HEK293 (cell line): Measurements from ENCODE around the gene TECPR2.

Experiments
- CTCF ChIA-PET: fragments of 350-600 bp; formaldehyde crosslinking; extraction: SDS; loops from one replicate; lab custom pipeline; 2021; ENCODE audit warnings: antibody characterized with exemption; lab: Yijun Ruan, JAX
- POLR2A ChIA-PET: fragments of 300-600 bp; formaldehyde crosslinking; extraction: SDS; loops from one replicate; lab custom pipeline; 2020; ENCODE audit warnings: antibody characterized with exemption, inconsistent platforms; lab: Yijun Ruan, JAX
- H3K27ac ChIP-seq: fragments of 200-500 bp; sonication (Bioruptor generic); 2 replicates; pipeline ENCODE4 v1.5.1; 2014; ENCODE audit warnings: low read depth, low read length, control low read depth, inconsistent platforms; ENCODE audit errors: extremely low read depth
- H3K36me3 ChIP-seq, 2 experiments: fragments of 200-500 bp in 1 of 2; sonication (Bioruptor generic) in 1 of 2; 1 replicate in 1 of 2; 2 replicates in 1 of 2; pipeline ENCODE4 v1.5.1; 2014 to 2017; ENCODE audit warnings: inconsistent platforms in 2 of 2, low read length in 2 of 2; ENCODE audit not compliant: control insufficient read depth in 2 of 2, insufficient read depth in 1 of 2
- H3K4me1 ChIP-seq: fragments of 200-500 bp; sonication (Bioruptor generic); 2 replicates; pipeline ENCODE4 v1.5.1; 2014; ENCODE audit warnings: mild to moderate bottlenecking, low read length, inconsistent platforms; ENCODE audit not compliant: control insufficient read depth, insufficient read depth
- H3K4me3 ChIP-seq: 2 replicates; pipeline ENCODE4 v1.5.1; 2011; ENCODE audit warnings: low read depth, mild to moderate bottlenecking, control low read depth, low read length, moderate library complexity
- H3K9me3 ChIP-seq: fragments of 200-500 bp; sonication (Bioruptor generic); 2 replicates; pipeline ENCODE4 v1.5.1; 2014; ENCODE audit warnings: low read depth, low read length, inconsistent platforms; ENCODE audit not compliant: control insufficient read depth, insufficient read depth
- BCL11A ChIP-seq: fragments of 450-650 bp; formaldehyde crosslinking; IDR thresholded peaks from 2 replicates; pipeline ENCODE4 v1.5.1; 2016; ENCODE audit warnings: low read depth, missing biosample characterization, missing genetic modification characterization
- BCL11B ChIP-seq: fragments of 450-650 bp; formaldehyde crosslinking; IDR thresholded peaks from 2 replicates; pipeline ENCODE4 v1.5.1; 2016; ENCODE audit warnings: low read depth, missing biosample characterization, missing genetic modification characterization
- GLIS2 ChIP-seq: fragments of 450-650 bp; formaldehyde crosslinking; IDR thresholded peaks from 2 replicates; pipeline ENCODE4 v1.5.1; 2016; ENCODE audit warnings: missing biosample characterization, missing genetic modification characterization
- KLF16 ChIP-seq: fragments of 450-650 bp; formaldehyde crosslinking; IDR thresholded peaks from 2 replicates; pipeline ENCODE4 v1.5.1; 2017; ENCODE audit warnings: missing biosample characterization, missing genetic modification characterization
- KLF7 ChIP-seq: fragments of 450-650 bp; formaldehyde crosslinking; IDR thresholded peaks from 2 replicates; pipeline ENCODE4 v1.5.1; 2016; ENCODE audit warnings: missing biosample characterization, missing genetic modification characterization, borderline replicate concordance
- KLF8 ChIP-seq: fragments of 450-650 bp; formaldehyde crosslinking; IDR thresholded peaks from 2 replicates; pipeline ENCODE4 v1.5.1; 2016; ENCODE audit warnings: missing biosample characterization, missing genetic modification characterization
- PRDM1 ChIP-seq: fragments of 450-650 bp; formaldehyde crosslinking; IDR thresholded peaks from 2 replicates; pipeline ENCODE4; 2016; ENCODE audit warnings: missing biosample characterization, missing genetic modification characterization
- ZBTB20 ChIP-seq: fragments of 450-650 bp; formaldehyde crosslinking; IDR thresholded peaks from 2 replicates; pipeline ENCODE4 v1.5.1; 2016; ENCODE audit warnings: missing biosample characterization, missing genetic modification characterization
- ZNF121 ChIP-seq: fragments of 450-650 bp; formaldehyde crosslinking; IDR thresholded peaks from 2 replicates; pipeline ENCODE4 v1.5.1; 2016; ENCODE audit warnings: missing biosample characterization, missing genetic modification characterization
- ZNF16 ChIP-seq: fragments of 450-650 bp; formaldehyde crosslinking; IDR thresholded peaks from 2 replicates; pipeline ENCODE4 v1.5.1; 2016; ENCODE audit warnings: low read depth, missing biosample characterization, missing genetic modification characterization
- ZNF169 ChIP-seq: fragments of 450-650 bp; formaldehyde crosslinking; IDR thresholded peaks from 2 replicates; pipeline ENCODE4 v1.5.1; 2016; ENCODE audit warnings: missing biosample characterization, missing genetic modification characterization
- ZNF175 ChIP-seq: fragments of 450-650 bp; formaldehyde crosslinking; IDR thresholded peaks from 2 replicates; pipeline ENCODE4 v1.5.1; 2016; ENCODE audit warnings: missing biosample characterization, missing genetic modification characterization
- ZNF184 ChIP-seq: fragments of 450-650 bp; IDR thresholded peaks from 2 replicates; pipeline ENCODE4 v1.5.1; 2018; ENCODE audit warnings: missing biosample characterization, mild to moderate bottlenecking, missing genetic modification characterization
- ZNF266 ChIP-seq: fragments of 450-650 bp; formaldehyde crosslinking; IDR thresholded peaks from 2 replicates; pipeline ENCODE4 v1.5.1; 2016; ENCODE audit warnings: missing biosample characterization, missing genetic modification characterization, low read depth
- ZNF335 ChIP-seq: fragments of 450-650 bp; formaldehyde crosslinking; conservative IDR thresholded peaks from 2 replicates; pipeline ENCODE4 v1.5.1; 2016; ENCODE audit warnings: missing biosample characterization, missing genetic modification characterization
- ZNF341 ChIP-seq: fragments of 450-650 bp; formaldehyde crosslinking; IDR thresholded peaks from 2 replicates; pipeline ENCODE4; 2016; ENCODE audit warnings: low read depth, missing biosample characterization, missing genetic modification characterization
- ZNF366 ChIP-seq: fragments of 450-650 bp; formaldehyde crosslinking; conservative IDR thresholded peaks from 2 replicates; pipeline ENCODE4 v1.5.1; 2016; ENCODE audit warnings: missing biosample characterization, missing genetic modification characterization
- ZNF501 ChIP-seq: fragments of 450-650 bp; formaldehyde crosslinking; IDR thresholded peaks from 2 replicates; pipeline ENCODE4 v1.5.1; 2016; ENCODE audit warnings: missing biosample characterization, missing genetic modification characterization
- ZNF555 ChIP-seq: fragments of 450-650 bp; formaldehyde crosslinking; conservative IDR thresholded peaks from 2 replicates; pipeline ENCODE4 v1.5.1; 2017; ENCODE audit warnings: missing biosample characterization, mild to moderate bottlenecking, missing genetic modification characterization, inconsistent platforms
- ZNF624 ChIP-seq: fragments of 450-650 bp; formaldehyde crosslinking; IDR thresholded peaks from 2 replicates; pipeline ENCODE4 v1.5.1; 2017; ENCODE audit warnings: missing biosample characterization, missing genetic modification characterization
- ZNF707 ChIP-seq: fragments of 450-650 bp; formaldehyde crosslinking; IDR thresholded peaks from 2 replicates; pipeline ENCODE4 v1.5.1; 2016; ENCODE audit warnings: missing biosample characterization, missing genetic modification characterization
- ZNF791 ChIP-seq: fragments of 450-650 bp; formaldehyde crosslinking; IDR thresholded peaks from 2 replicates; pipeline ENCODE4 v1.5.1; 2016; ENCODE audit warnings: missing biosample characterization, missing genetic modification characterization
- ZNF792 ChIP-seq: fragments of 450-650 bp; formaldehyde crosslinking; IDR thresholded peaks from 2 replicates; pipeline ENCODE4 v1.5.1; 2016; ENCODE audit warnings: missing biosample characterization, missing genetic modification characterization
- ZNF837 ChIP-seq: fragments of 450-650 bp; formaldehyde crosslinking; IDR thresholded peaks from 2 replicates; pipeline ENCODE4 v1.5.1; 2016; ENCODE audit warnings: missing biosample characterization, missing genetic modification characterization
- TF ChIP-seq, protein P1 (sequence below): fragments of 450-650 bp; formaldehyde crosslinking; IDR thresholded peaks from 2 replicates; pipeline ENCODE4 v1.5.1; 2016; ENCODE audit warnings: missing biosample characterization, missing genetic modification characterization
- TF ChIP-seq, protein P2 (sequence below): fragments of 450-650 bp; formaldehyde crosslinking; optimal IDR thresholded peaks from 2 replicates; pipeline ENCODE3; 2016; ENCODE audit warnings: missing biosample characterization, mild to moderate bottlenecking, missing genetic modification characterization
- TF ChIP-seq, protein P3 (sequence below): fragments of 450-650 bp; formaldehyde crosslinking; IDR thresholded peaks from 2 replicates; pipeline ENCODE4 v1.5.1; 2016; ENCODE audit warnings: missing biosample characterization, missing genetic modification characterization, borderline replicate concordance
- TF ChIP-seq, protein P4 (sequence below): fragments of 450-650 bp; formaldehyde crosslinking; IDR thresholded peaks from 2 replicates; pipeline ENCODE4 v1.5.1; 2016; ENCODE audit warnings: missing biosample characterization, missing genetic modification characterization

The TECPR2 gene

DNA sequence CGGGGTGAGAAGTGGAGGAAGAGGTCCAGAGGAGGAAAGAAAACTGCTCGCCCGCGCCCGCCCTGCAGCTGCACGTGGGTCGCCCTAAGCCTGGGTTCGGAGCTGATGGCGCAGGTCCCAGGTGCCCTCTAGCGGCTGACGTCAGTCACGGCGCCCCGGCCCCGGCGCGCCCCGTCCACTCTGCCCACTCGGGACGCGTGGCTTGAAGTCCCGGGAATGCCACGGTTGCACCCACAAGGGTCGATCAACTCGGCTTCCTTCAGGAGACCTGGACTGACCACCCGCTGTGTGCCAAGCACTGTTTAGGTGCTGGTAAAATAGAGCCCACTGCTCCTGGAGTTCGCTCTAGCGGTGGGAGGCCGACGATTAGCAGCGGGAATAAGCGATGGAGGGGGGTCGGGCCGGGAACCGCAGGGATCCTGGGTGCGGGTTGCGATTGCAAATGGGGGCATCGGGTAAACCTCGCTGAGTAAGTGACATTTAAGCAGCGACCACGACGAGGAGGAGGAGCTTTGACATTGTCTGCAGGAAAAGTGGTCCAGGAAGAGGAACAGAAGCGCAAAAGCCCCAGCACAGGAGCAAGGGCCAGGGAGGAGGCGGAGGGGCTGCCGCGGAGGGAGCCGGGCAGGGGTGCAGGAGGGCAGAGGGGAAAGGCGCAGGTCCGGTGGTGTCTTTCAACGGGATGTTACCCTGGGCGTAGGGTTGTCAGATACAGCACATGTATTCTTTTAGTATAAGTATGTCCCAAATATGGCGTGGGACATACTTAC, 48.3 kb upstream of the TECPR2 start:
- Histone ChIP-seq H3K4me1 (peaks cover 13% of the 10 kb centered on the region), H3K36me3 (no peaks in the 10 kb centered on the region), H3K4me3 (peak overlapping the region; percentile 64), H3K9me3 (no peaks in the 10 kb centered on the region), H3K27ac (no peak overlapping the region; the same call in 1 of the 2 replicates)
- CTCF ChIA-PET, result interaction anchor here (0.5 to 2.4 kb wide), 26 partner anchors 9 to 1898 kb away, joined by 3 to 18 read pairs (median 4); partner anchors contain the start of gene MOK
- POLR2A ChIA-PET, result interaction anchor here (0.5 to 1.1 kb wide), 3 partner anchors 10 to 228 kb away, joined by 3 to 4 read pairs (median 4); partner anchors contain the start of gene MOK
- no peak for TF ChIP-seq ZNF169 (tag by site-specific recombination)
- TF ChIP-seq PRDM1 (tag by site-specific recombination), result no peak
- TF ChIP-seq ZNF184, result no peak
- TF ChIP-seq ZBTB20 (tag by site-specific recombination), result peak; percentile 57; the same call in 1 of the 2 replicates
- peak; percentile 84; the same call in 1 of the 2 replicates for TF ChIP-seq KLF8 (tag by site-specific recombination)
- no peak for TF ChIP-seq ZNF121 (tag by site-specific recombination)
- no peak for TF ChIP-seq ZNF837 (tag by site-specific recombination)
- TF ChIP-seq ZNF16 (tag by site-specific recombination), result no peak
- TF ChIP-seq, protein P1, sequence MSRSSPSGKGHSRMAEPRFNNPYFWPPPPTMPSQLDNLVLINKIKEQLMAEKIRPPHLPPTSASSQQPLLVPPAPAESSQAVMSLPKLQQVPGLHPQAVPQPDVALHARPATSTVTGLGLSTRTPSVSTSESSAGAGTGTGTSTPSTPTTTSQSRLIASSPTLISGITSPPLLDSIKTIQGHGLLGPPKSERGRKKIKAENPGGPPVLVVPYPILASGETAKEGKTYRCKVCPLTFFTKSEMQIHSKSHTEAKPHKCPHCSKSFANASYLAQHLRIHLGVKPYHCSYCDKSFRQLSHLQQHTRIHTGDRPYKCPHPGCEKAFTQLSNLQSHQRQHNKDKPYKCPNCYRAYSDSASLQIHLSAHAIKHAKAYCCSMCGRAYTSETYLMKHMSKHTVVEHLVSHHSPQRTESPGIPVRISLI (tag by site-specific recombination), result no peak
- TF ChIP-seq ZNF555 (tag by site-specific recombination), result no peak
- peak; percentile 60; the same call in 1 of the 2 replicates for TF ChIP-seq BCL11B (tag by site-specific recombination)
- no peak for TF ChIP-seq ZNF175 (tag by site-specific recombination)
- TF ChIP-seq, protein P2, sequence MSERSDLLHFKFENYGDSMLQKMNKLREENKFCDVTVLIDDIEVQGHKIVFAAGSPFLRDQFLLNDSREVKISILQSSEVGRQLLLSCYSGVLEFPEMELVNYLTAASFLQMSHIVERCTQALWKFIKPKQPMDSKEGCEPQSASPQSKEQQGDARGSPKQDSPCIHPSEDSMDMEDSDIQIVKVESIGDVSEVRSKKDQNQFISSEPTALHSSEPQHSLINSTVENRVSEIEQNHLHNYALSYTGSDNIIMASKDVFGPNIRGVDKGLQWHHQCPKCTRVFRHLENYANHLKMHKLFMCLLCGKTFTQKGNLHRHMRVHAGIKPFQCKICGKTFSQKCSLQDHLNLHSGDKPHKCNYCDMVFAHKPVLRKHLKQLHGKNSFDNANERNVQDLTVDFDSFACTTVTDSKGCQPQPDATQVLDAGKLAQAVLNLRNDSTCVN (tag by site-specific recombination), result peak; percentile 66
- no peak for TF ChIP-seq ZNF707 (tag by site-specific recombination)
- TF ChIP-seq KLF16, result no peak; the same call in none of the 2 replicates
- TF ChIP-seq GLIS2 (tag by site-specific recombination), result peak; percentile 88
- TF ChIP-seq BCL11A (tag by site-specific recombination), result peak; percentile 53; the same call in 1 of the 2 replicates
- TF ChIP-seq, protein P3, sequence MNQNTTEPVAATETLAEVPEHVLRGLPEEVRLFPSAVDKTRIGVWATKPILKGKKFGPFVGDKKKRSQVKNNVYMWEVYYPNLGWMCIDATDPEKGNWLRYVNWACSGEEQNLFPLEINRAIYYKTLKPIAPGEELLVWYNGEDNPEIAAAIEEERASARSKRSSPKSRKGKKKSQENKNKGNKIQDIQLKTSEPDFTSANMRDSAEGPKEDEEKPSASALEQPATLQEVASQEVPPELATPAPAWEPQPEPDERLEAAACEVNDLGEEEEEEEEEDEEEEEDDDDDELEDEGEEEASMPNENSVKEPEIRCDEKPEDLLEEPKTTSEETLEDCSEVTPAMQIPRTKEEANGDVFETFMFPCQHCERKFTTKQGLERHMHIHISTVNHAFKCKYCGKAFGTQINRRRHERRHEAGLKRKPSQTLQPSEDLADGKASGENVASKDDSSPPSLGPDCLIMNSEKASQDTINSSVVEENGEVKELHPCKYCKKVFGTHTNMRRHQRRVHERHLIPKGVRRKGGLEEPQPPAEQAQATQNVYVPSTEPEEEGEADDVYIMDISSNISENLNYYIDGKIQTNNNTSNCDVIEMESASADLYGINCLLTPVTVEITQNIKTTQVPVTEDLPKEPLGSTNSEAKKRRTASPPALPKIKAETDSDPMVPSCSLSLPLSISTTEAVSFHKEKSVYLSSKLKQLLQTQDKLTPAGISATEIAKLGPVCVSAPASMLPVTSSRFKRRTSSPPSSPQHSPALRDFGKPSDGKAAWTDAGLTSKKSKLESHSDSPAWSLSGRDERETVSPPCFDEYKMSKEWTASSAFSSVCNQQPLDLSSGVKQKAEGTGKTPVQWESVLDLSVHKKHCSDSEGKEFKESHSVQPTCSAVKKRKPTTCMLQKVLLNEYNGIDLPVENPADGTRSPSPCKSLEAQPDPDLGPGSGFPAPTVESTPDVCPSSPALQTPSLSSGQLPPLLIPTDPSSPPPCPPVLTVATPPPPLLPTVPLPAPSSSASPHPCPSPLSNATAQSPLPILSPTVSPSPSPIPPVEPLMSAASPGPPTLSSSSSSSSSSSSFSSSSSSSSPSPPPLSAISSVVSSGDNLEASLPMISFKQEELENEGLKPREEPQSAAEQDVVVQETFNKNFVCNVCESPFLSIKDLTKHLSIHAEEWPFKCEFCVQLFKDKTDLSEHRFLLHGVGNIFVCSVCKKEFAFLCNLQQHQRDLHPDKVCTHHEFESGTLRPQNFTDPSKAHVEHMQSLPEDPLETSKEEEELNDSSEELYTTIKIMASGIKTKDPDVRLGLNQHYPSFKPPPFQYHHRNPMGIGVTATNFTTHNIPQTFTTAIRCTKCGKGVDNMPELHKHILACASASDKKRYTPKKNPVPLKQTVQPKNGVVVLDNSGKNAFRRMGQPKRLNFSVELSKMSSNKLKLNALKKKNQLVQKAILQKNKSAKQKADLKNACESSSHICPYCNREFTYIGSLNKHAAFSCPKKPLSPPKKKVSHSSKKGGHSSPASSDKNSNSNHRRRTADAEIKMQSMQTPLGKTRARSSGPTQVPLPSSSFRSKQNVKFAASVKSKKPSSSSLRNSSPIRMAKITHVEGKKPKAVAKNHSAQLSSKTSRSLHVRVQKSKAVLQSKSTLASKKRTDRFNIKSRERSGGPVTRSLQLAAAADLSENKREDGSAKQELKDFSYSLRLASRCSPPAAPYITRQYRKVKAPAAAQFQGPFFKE (tag by site-specific recombination), result no peak
- TF ChIP-seq ZNF266, result no peak
- TF ChIP-seq ZNF624 (tag by site-specific recombination), result no peak
- TF ChIP-seq ZNF791 (tag by site-specific recombination), result no peak
- TF ChIP-seq ZNF501 (tag by site-specific recombination), result peak; percentile 92
- TF ChIP-seq ZNF341 (tag by site-specific recombination), result peak; percentile 53; the same call in 1 of the 2 replicates
- peak; percentile 78 for TF ChIP-seq ZNF335 (tag by site-specific recombination)
- TF ChIP-seq ZNF792 (tag by site-specific recombination), result 0 out of 2 replicates have a peak, but pooled peaks have one; percentile 38
- 0 out of 2 replicates have a peak, but pooled peaks have one; percentile 48 for TF ChIP-seq KLF7 (tag by site-specific recombination)
- TF ChIP-seq ZNF366 (tag by site-specific recombination), result peak; percentile 73
- TF ChIP-seq, protein P4, sequence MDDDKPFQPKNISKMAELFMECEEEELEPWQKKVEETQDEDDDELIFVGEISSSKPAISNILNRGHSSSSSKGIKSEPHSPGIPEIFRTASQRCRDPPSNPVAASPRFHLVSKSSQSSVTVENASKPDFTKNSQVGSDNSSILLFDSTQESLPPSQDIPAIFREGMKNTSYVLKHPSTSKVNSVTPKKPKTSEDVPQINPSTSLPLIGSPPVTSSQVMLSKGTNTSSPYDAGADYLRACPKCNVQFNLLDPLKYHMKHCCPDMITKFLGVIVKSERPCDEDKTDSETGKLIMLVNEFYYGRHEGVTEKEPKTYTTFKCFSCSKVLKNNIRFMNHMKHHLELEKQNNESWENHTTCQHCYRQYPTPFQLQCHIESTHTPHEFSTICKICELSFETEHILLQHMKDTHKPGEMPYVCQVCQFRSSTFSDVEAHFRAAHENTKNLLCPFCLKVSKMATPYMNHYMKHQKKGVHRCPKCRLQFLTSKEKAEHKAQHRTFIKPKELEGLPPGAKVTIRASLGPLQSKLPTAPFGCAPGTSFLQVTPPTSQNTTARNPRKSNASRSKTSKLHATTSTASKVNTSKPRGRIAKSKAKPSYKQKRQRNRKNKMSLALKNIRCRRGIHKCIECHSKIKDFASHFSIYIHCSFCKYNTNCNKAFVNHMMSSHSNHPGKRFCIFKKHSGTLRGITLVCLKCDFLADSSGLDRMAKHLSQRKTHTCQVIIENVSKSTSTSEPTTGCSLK (tag by site-specific recombination), result no peak
